Measurements from ENCODE around the gene PC. TPM values are rescaled to one million over a fixed set of nuclear protein-coding genes. Genes with fewer than 3 reads are reported as not detected.

PC gene
- total RNA-seq, 1 experiment from 2014 or later: 22.5 TPM

Small RNA genes within 50 kb of the gene (microRNA-seq; reads per million reads assigned to microRNA genes)
- 1.5 reads per million for gene MIR3163

Other genes with a start within 250 kb of the PC start
- 37.6 and 45.0 TPM in 2 replicates for gene SPTBN2, start 229.2 kb downstream of the PC start, total RNA-seq (2022)
- gene RCE1, start 114.9 kb downstream of the PC start, total RNA-seq (2022): 57.6 and 60.7 TPM in 2 replicates
- 14.1 and 17.3 TPM in 2 replicates for gene LRFN4, start 101.3 kb downstream of the PC start, total RNA-seq (2022)
- not detected in 2 replicates for gene C11orf86, start 16.9 kb upstream of the PC start, total RNA-seq (2022)
- gene SYT12, start 64.8 kb upstream of the PC start, total RNA-seq (2022): 0.23 and 0.82 TPM in 2 replicates
- 14.2 and 17.1 TPM in 2 replicates for gene RHOD, start 98.5 kb upstream of the PC start, total RNA-seq (2022)
- 122 and 134 TPM in 2 replicates for gene KDM2A, start 160.9 kb upstream of the PC start, total RNA-seq (2022)

All from Caco-2 (cell line).